Esophagus (tissue), 2 donors: ENCODE results near the gene MED20. TPM values are rescaled to one million over a fixed set of nuclear protein-coding genes. Genes with fewer than 3 reads are reported as not detected.

Source experiments
- H3K27ac ChIP-seq, 2 donors: one replicate each; pipeline ENCODE4 v1.5.1; 2013; ENCODE audit warnings: low read depth in 2 of 2, mild to moderate bottlenecking in 2 of 2, inconsistent platforms in 1 of 2, low read length in 1 of 2, moderate library complexity in 1 of 2
- H3K27me3 ChIP-seq, 2 donors: one replicate each; pipeline ENCODE4 v1.6.1; 2013; ENCODE audit warnings: low read length in 2 of 2, control low read depth in 1 of 2, mild to moderate bottlenecking in 1 of 2; ENCODE audit not compliant: insufficient read depth in 2 of 2, control insufficient read depth in 1 of 2
- H3K36me3 ChIP-seq, 2 donors: one replicate each; pipeline ENCODE4 v1.6.1; 2013; ENCODE audit warnings: low read length in 1 of 2; ENCODE audit not compliant: control insufficient read depth in 2 of 2, insufficient read depth in 2 of 2
- H3K4me1 ChIP-seq, 2 donors: one replicate each; pipeline ENCODE4 v1.6.1; 2013; ENCODE audit warnings: low read length in 1 of 2; ENCODE audit not compliant: control insufficient read depth in 2 of 2, insufficient read depth in 2 of 2
- H3K4me3 ChIP-seq, 2 donors: one replicate each; pipeline ENCODE4 v1.5.1; 2013; ENCODE audit warnings: low read length in 2 of 2, mild to moderate bottlenecking in 2 of 2, low read depth in 1 of 2, moderate library complexity in 1 of 2
- H3K9me3 ChIP-seq, 2 donors: one replicate each; pipeline ENCODE4 v1.6.1; 2013; ENCODE audit warnings: mild to moderate bottlenecking in 2 of 2, low read depth in 1 of 2, low read length in 1 of 2, moderate library complexity in 1 of 2; ENCODE audit not compliant: control insufficient read depth in 2 of 2, insufficient read depth in 1 of 2
- WGBS, 2 donors: extraction: QIAGEN DNeasy Blood & Tissue Kit; methylation state at CpG; one replicate each; pipeline ENCODE4 v1.1.7; 2013; 5-methylcytosine and 5-hydroxymethylcytosine counted together
- polyA plus RNA-seq, 2 donors: library from polyadenylated mRNA; stranded (reverse); fragments of 200-250 nt; gene quantifications; one replicate each; pipeline ENCODE4 v1.2.3, GENCODE V29; 2013
- donor health status: healthy with polysubstance abuse.
- donor health status: Bipolar disorder and iron deficiency.

MED20 gene
- polyA plus RNA-seq, 2 donors: 7.1 to 8.0 TPM

DNA sequence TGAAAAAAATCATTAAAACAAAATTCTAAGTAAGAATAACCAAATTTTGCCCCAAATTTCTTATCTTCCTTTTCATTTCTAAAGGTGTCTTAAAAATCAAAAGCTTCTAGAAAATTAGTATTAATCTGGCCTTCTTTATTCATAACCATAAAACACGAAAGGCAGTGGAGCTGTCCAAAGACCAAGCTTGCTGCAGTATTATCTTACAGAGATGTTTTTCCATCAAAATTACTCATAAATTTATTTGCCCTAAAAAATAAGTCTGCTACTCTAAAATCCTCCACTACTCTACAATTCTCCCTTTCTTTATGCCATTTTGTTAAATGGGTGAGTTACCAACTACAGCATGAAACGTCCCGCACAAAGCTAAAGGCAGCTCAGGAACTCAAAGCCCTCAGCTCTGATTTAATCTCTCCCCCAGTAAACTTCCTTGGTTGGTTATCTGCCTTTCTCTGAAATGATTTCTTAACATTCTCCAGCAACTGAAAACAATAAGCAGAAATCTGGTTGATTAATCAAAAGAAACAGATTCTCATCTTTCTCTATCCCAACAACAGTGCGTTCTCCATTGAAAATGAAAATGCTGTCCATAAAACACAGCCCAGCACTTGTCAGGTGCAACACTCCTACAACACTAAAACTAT lies 27.9 kb downstream of the MED20 start:
- Histone ChIP-seq H3K4me1 (peaks cover 0 to 6% of the 10 kb centered on the region in 2 donors), H3K4me3 (no peak overlapping the region), H3K27ac (no peak overlapping the region), H3K27me3 (no peaks in the 10 kb centered on the region), H3K9me3 (no peaks in the 10 kb centered on the region), H3K36me3 (no peaks in the 10 kb centered on the region)
- WGBS, 2 donors: 80 to 83% methylated on average over 4 of the region's 4 CpGs

GRCh38 chr6:41887331-41887751 lies 33.6 kb downstream of the MED20 start:
- no peak overlapping the region for H3K4me3 ChIP-seq
- 64 to 67% methylated on average over 4 of the region's 4 CpGs for WGBS, 2 donors
- no peak overlapping the region for H3K27ac ChIP-seq
- no peaks in the 10 kb centered on the region for H3K36me3 ChIP-seq
- H3K4me1 ChIP-seq: no peaks in the 10 kb centered on the region
- H3K9me3 ChIP-seq: no peaks in the 10 kb centered on the region
- no peaks in the 10 kb centered on the region for H3K27me3 ChIP-seq

GRCh38 chr6:41885930-41886329 lies 35.0 kb downstream of the MED20 start:
- H3K4me3 ChIP-seq: no peak overlapping the region
- H3K27me3 ChIP-seq: no peaks in the 10 kb centered on the region
- no peaks in the 10 kb centered on the region for H3K36me3 ChIP-seq
- H3K9me3 ChIP-seq: no peaks in the 10 kb centered on the region
- H3K4me1 ChIP-seq: no peaks in the 10 kb centered on the region
- WGBS, 2 donors: 96 to 97% methylated on average over 1 of the region's 1 CpG
- H3K27ac ChIP-seq: no peak overlapping the region

DNA sequence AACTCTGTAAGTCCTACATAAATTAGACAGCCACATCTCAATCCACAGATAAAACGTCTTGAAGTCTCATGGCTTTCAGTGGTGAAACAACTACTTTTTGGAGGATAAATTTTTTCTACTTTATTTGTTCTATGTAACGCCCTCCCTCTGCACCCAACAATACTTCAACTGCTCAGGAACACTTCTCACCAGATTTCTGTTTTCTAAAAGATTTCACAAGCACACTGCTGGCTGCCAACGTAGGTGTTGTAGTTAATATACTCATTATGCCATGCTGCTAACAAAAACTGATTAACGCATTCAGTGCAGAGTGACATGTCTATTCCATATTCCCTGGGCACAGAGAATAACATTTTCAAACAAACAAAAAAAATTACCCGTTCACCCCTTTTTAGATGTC lies 36.0 kb downstream of the MED20 start:
- Histone ChIP-seq H3K9me3 (no peaks in the 10 kb centered on the region), H3K27me3 (no peaks in the 10 kb centered on the region), H3K27ac (no peak overlapping the region), H3K4me3 (no peak overlapping the region), H3K4me1 (no peaks in the 10 kb centered on the region), H3K36me3 (no peaks in the 10 kb centered on the region)
- 82 to 90% methylated on average over 5 of the region's 5 CpGs for WGBS, 2 donors

GRCh38 chr6:41881506-41881905 lies 39.4 kb downstream of the MED20 start:
- WGBS, 2 donors: 93 to 99% methylated on average over 1 of the region's 1 CpG
- Histone ChIP-seq H3K4me3 (no peak overlapping the region), H3K27me3 (no peaks in the 10 kb centered on the region), H3K36me3 (no peaks in the 10 kb centered on the region), H3K4me1 (no peaks in the 10 kb centered on the region), H3K27ac (no peak overlapping the region), H3K9me3 (no peaks in the 10 kb centered on the region)

DNA sequence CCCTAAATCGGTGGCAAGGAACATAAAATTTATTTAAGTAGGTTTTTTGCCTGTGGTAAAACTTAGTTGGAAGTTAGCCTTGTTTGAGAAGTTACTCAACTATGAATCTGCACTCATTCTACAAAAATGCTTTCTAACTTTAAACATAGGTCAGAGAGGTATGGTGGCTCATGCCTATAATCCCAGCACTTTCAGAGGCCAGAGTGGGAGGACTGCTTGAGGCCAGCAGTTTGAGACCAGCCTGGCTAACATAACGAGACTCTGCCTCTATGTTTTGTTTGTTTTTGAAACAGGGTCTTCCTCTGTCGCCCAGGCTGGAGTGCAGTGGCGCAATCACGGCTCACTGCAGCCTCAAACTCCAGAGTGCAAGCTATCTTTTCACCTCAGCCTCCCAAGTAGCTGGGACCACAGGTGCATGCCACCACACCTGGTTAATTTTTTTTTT lies 42.0 kb downstream of the MED20 start:
- Histone ChIP-seq H3K27me3 (no peaks in the 10 kb centered on the region), H3K36me3 (no peaks in the 10 kb centered on the region), H3K27ac (no peak overlapping the region), H3K4me1 (no peaks in the 10 kb centered on the region), H3K4me3 (no peak overlapping the region), H3K9me3 (no peaks in the 10 kb centered on the region)
- WGBS, 2 donors: 89 to 92% methylated on average over 5 of the region's 5 CpGs

GRCh38 chr6:41878246-41878645 lies 42.7 kb downstream of the MED20 start:
- no peaks in the 10 kb centered on the region for H3K9me3 ChIP-seq
- no peaks in the 10 kb centered on the region for H3K4me1 ChIP-seq
- no peaks in the 10 kb centered on the region for H3K27me3 ChIP-seq
- 90 to 91% methylated on average over 2 of the region's 2 CpGs for WGBS, 2 donors
- H3K36me3 ChIP-seq: no peaks in the 10 kb centered on the region
- no peak overlapping the region for H3K4me3 ChIP-seq
- H3K27ac ChIP-seq: no peak overlapping the region

GRCh38 chr6:41877051-41877680 lies 43.8 kb downstream of the MED20 start:
- Histone ChIP-seq H3K27me3 (no peaks in the 10 kb centered on the region), H3K27ac (no peak overlapping the region), H3K4me1 (no peaks in the 10 kb centered on the region), H3K36me3 (no peaks in the 10 kb centered on the region), H3K9me3 (no peaks in the 10 kb centered on the region), H3K4me3 (no peak overlapping the region)
- WGBS, 2 donors: 82 to 97% methylated on average over 2 of the region's 2 CpGs

- H3K36me3 ChIP-seq: no peaks in the 10 kb centered on the region
- H3K27ac ChIP-seq: no peak overlapping the region
- H3K27me3 ChIP-seq: no peaks in the 10 kb centered on the region
- no peaks in the 10 kb centered on the region for H3K4me1 ChIP-seq
- H3K4me3 ChIP-seq: no peak overlapping the region
- H3K9me3 ChIP-seq: no peaks in the 10 kb centered on the region
- WGBS, 2 donors: 89 to 96% methylated on average over 1 of the region's 1 CpG
Observed at GRCh38 chr6:41874741-41875140, 46.2 kb downstream of the MED20 start.

GRCh38 chr6:41872147-41872546 lies 48.8 kb downstream of the MED20 start:
- Histone ChIP-seq H3K9me3 (no peaks in the 10 kb centered on the region), H3K27me3 (no peaks in the 10 kb centered on the region), H3K36me3 (no peaks in the 10 kb centered on the region), H3K4me1 (no peaks in the 10 kb centered on the region), H3K27ac (no peak overlapping the region), H3K4me3 (no peak overlapping the region)
- 96% methylated on average over 13 of the region's 13 CpGs for WGBS, 2 donors
